ENCODE measurements around the gene AQP1. TPM values are rescaled to one million over a fixed set of nuclear protein-coding genes. Genes with fewer than 3 reads are reported as not detected.

AQP1 gene
- total RNA-seq, 1 donor = 25.0 TPM

DNA sequence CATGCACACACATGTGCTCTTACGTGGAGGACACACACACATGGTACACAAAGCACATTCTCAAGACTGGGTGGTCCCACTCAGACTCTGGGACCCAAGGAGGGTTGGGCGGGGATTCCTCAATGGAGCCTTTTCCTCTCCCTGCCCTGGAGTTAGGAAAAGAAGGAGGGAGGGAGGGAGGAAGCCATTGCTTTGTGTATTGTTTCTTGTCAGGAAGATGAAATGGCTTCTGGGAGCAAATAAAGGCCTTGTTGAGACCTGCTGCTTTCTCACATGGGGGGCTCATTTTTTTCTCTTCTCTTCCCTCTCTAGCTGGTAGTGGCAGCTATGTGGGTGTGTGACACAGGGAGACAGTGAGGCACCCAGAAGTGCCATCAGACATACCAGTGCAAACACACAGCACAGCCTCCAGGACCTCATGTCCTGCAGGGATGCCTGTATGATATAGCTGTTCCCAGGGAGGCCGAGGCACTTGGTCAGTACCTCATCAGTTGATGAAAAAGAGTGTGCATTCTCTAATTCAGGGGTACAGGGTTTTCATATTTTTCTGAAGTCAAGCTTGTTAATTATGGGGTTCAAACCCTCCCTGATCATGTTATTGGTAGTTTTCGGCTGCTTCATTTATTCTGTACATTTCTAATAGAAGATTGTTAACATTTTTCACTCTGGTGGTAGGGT, 5.7 kb downstream of the AQP1 start:
- H3K4me3 ChIP-seq (ENCODE audit: low read depth, low read length) = no peak overlapping the region
- TF ChIP-seq, protein P1, sequence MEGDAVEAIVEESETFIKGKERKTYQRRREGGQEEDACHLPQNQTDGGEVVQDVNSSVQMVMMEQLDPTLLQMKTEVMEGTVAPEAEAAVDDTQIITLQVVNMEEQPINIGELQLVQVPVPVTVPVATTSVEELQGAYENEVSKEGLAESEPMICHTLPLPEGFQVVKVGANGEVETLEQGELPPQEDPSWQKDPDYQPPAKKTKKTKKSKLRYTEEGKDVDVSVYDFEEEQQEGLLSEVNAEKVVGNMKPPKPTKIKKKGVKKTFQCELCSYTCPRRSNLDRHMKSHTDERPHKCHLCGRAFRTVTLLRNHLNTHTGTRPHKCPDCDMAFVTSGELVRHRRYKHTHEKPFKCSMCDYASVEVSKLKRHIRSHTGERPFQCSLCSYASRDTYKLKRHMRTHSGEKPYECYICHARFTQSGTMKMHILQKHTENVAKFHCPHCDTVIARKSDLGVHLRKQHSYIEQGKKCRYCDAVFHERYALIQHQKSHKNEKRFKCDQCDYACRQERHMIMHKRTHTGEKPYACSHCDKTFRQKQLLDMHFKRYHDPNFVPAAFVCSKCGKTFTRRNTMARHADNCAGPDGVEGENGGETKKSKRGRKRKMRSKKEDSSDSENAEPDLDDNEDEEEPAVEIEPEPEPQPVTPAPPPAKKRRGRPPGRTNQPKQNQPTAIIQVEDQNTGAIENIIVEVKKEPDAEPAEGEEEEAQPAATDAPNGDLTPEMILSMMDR (IDR thresholded peaks at IDR 0.05; ENCODE audit: insufficient read depth, low read depth, low read length) = no peak
- no peak for DNase-seq (ENCODE audit: low read depth)

DNA sequence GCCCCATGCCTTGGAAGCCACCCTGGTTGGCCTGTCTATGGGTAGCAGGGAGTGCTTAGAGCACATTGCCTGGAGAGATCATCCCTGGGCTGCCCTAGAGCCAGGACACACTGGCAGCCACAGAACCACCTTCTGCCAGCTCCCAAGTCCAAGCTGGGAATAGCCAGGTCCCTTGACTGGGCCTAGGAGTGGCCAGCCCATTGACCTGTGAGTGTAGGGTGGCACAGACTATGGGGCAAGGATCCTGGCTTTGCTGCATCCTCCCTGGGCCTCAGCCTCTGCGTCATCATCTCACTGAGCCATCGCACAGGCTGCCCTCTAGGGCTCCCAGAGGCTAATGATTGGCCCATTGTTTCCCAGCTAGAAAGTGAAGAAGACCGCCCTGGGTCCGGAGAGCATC, 7.0 kb downstream of the AQP1 start:
- H3K4me3 ChIP-seq (ENCODE audit: low read depth, low read length) = no peak overlapping the region
- no peak for DNase-seq (ENCODE audit: low read depth)
- TF ChIP-seq, protein P1 (IDR thresholded peaks at IDR 0.05; ENCODE audit: insufficient read depth, low read depth, low read length) = no peak

DNA sequence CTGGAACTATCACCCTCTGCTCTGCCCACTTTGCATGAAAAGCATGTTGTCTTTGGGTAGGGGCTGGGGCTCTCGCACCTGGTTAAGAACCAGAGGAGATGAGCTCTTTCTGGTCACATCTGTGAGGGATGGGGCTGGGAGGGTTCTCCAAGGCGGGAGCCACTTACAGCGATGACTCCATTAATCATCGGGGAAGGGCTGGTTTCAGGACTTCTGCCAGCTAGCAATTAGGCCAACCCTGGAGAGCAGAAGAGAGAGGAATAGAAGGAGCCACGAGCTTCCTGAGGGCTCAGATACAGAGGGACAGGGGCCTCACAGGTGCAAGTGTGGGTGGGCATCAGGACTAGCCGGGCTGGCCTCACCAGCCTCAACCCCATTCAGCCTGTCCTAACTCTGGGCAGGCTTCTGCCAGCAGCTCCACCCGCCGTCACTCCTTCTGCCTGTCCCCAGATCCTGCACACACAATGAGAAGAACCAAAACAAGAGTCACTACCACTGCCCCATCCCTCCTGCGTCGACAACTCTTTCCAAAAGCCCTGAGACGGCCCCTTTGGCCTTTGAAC, 8.4 kb downstream of the AQP1 start:
- TF ChIP-seq, protein P1 (IDR thresholded peaks at IDR 0.05; ENCODE audit: insufficient read depth, low read depth, low read length) = no peak
- no peak overlapping the region for H3K4me3 ChIP-seq (ENCODE audit: low read depth, low read length)
- no peak for DNase-seq (ENCODE audit: low read depth)

DNA sequence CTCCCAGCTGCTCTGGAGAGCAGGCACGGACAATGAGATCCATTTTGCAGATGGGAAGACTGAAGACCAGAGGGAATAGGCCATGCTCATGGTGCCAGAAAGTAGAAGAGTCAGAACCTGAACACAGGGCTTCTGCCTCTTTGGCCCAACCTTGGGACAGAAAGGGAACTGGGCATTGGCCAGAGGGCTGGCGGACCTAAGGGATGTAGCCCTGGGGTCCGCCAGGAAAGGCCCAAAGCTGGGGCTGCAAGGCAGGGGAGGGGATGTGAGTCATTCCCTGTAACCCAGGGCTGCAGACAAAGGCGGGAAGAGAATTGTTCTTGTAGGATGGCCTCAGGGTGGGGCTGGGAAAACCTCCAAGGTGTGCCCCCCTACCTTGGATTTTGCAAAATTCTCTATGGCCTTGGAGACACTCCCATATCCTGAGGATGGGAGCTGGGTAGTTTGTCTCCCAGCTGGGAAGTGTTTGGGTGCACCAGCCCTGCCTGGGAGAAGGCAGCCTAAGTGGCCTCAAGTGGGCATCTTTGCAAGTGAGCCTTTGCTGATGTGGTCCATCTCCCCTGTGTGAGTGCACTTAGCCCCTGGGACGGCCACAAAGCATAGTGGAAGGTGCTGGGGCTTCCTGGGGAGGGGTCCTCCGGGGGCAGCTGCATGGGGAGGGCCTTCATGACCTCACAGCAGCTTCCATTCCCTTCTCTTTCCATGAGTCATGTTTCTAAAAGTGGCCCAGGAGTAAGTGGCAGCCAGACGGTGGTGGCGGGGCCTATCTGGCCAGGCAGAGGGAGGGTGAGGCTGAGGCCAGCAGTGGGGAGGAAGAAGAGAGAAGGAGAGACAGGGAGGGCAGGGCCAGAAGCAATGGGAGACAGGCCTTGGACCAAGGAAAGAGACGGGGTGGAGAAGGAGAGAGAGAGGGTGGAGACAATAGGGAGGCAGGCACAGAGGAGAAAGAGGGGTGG, 9.2 kb downstream of the AQP1 start:
- no peak overlapping the region for H3K4me3 ChIP-seq (ENCODE audit: low read depth, low read length)
- TF ChIP-seq, protein P1 (IDR thresholded peaks at IDR 0.05; ENCODE audit: insufficient read depth, low read depth, low read length) = no peak
- peak; percentile 33 for DNase-seq (ENCODE audit: low read depth)

DNA sequence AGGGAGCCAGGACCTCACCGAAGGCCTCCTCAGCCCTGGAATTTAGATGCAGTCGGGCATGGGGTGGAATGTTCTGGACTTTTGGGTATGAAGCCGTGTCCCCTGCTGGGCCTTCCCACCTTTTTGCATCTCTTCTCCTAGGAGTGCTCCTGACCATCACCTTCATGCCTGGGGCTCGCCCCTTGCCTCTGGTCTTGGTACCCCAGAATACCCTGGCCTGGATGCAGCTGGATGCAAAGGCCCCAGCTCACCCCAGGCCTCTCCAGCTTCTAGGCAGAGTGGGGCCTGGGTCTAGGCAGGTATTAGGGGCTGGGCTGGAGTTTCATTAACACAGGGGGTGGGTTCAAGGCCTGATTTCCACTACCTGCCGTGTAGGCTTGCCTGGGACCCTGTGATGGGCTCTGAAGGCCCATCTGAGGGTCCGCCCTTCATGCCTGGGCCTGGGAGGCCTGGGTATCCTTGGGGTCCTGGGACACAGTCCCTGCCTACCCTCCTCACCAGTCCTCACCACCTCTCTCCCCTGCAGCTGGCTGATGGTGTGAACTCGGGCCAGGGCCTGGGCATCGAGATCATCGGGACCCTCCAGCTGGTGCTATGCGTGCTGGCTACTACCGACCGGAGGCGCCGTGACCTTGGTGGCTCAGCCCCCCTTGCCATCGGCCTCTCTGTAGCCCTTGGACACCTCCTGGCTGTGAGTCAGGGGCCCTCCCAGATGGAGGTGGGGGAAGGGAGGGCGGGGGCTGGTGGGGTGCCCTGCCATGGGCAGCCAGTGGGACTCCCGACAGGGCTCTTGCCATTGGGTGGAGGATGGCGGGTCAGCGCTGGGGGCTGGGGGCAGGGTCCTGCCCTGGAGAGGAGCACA, 10.1 kb downstream of the AQP1 start:
- no peak for DNase-seq (ENCODE audit: low read depth)
- TF ChIP-seq, protein P1 (IDR thresholded peaks at IDR 0.05; ENCODE audit: insufficient read depth, low read depth, low read length) = no peak
- no peak overlapping the region for H3K4me3 ChIP-seq (ENCODE audit: low read depth, low read length)

DNA sequence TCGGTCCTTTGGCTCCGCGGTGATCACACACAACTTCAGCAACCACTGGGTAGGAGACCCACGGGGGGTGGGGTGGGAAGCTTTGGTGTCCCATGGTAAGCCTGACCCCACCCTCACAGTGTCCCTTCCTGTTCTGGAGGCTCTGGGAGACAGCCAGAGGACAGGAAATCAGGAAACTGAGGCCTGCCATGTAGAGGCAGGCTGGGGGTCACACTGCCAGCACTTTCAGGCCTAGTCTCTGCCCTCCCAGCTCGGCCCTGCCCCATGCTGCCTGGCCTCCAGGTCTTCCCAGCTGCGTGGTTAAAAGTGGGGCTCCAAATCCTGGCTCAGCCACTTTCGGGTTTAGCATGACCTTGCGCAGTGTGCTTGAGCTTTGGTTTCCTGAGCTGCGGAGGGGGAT, 10.9 kb downstream of the AQP1 start:
- H3K4me3 ChIP-seq (ENCODE audit: low read depth, low read length) = no peak overlapping the region
- TF ChIP-seq, protein P1 (IDR thresholded peaks at IDR 0.05; ENCODE audit: insufficient read depth, low read depth, low read length) = no peak
- DNase-seq (ENCODE audit: low read depth) = no peak

Measured in fibroblast of villous mesenchyme (primary cell).